ENCODE results near the gene TASP1.

- TF ChIP-seq POLR2A (IDR thresholded peaks at IDR 0.05; ENCODE audit: low read length): no peak
- TF ChIP-seq GATA1 (IDR thresholded peaks at IDR 0.05; ENCODE audit: low read depth, low read length): no peak
Measured at GRCh38 chr20:13687815-13688214, 49.1 kb upstream of the TASP1 start.

Data from erythroblast (primary cell).